GM18498 (cell line): ENCODE data around the gene MAGOH.
"Not testable (repeated sequence)": the region's sequence is repeated elsewhere in the genome, so short reads cannot be mapped to it uniquely, and the experiment has no call there.

ENCODE experiments used
- ATAC-seq: cut with Tn5 transposase; IDR thresholded peaks from one replicate; pipeline ENCODE4 v1.9.1; 2021; ENCODE audit warnings: mild to moderate bottlenecking, moderate library complexity; ENCODE audit not compliant: unreplicated experiment

Gene MAGOH

DNA sequence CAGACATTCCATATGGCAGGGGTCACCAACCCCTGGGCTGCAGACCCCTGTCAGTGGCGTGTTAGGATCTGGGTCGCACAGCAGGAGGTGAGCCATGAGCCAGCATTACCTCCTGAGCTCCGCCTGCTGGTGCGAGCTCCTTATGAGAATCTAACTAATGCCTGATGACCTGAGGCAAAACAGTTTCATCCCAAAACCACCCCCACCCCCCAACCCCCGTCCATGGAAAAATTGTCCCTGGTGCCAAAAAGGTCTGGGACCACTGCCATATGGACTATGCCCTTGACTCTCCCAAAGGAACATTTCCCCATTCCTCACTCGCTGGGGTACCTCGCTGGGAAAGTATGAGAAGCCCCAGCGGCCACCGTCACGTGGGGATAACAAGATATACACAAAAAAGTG is 48.1 kb downstream of the MAGOH start:
- no peak for ATAC-seq

DNA sequence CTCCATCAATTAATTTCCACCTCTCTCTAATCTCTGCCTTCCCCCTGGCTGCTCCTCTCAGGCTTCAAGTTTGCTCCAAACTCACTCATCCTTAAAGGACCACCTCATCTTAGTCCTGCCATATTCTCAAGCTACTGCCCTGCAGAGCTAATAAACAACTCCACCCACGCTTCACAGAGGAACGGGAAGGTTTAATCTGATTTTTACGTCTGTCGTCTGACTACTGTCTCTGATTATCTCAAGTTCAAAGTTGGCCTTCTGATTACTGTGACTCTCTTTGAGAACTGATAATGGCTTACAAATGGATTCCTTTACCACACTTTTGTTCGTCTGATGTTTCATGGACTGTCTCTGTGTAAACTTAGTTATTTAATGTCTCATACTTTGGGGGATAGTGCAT is 49.3 kb downstream of the MAGOH start:
- ATAC-seq, result no peak

GRCh38 chr1:53188099-53188498 is 50.2 kb downstream of the MAGOH start:
- ATAC-seq, result no peak

DNA sequence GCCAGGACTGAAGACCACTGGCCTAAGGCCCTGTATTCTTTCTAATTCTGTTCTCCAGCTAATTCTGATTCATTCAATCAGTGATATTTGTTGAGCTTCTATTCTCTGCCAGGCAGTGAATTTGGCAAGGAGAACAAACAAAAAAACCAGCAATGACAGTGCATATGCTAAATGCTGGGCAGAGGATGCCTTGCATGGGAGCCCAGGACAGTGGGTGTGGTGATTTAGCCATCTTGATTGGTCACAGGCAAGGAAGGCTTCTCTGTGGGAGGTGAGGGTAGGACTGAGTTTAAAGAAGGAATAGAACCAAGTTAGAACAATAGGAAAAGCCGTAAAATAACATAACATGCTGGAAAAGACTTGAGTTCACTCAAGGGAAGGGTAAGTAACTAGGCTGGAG is 50.9 kb downstream of the MAGOH start:
- ATAC-seq, result no peak

GRCh38 chr1:53186533-53186932 is 51.8 kb downstream of the MAGOH start:
- ATAC-seq, result no peak

DNA sequence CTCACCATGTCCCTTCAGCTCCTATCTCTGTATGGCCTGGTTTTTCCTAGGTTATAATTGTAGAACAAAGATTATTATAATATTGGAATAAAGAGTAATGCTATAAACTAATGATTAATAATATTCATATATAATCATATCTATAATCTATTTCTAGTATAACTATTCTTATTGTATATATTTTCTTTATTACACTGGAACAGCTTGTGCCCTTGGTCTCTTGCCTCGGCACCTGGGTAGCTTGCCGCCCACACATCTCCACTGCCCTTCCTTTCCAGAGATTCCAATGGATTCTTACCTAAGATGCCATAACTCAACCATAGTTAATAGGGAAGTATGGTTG is 52.4 kb downstream of the MAGOH start:
- ATAC-seq, result not testable (repeated sequence)

- ATAC-seq, result no peak
Observed at GRCh38 chr1:53183095-53183990, 55.0 kb downstream of the MAGOH start.

GRCh38 chr1:53182716-53183094 is 55.6 kb downstream of the MAGOH start:
- no peak for ATAC-seq

- no peak for ATAC-seq
Observed at GRCh38 chr1:53182111-53182593, 56.2 kb downstream of the MAGOH start.

DNA sequence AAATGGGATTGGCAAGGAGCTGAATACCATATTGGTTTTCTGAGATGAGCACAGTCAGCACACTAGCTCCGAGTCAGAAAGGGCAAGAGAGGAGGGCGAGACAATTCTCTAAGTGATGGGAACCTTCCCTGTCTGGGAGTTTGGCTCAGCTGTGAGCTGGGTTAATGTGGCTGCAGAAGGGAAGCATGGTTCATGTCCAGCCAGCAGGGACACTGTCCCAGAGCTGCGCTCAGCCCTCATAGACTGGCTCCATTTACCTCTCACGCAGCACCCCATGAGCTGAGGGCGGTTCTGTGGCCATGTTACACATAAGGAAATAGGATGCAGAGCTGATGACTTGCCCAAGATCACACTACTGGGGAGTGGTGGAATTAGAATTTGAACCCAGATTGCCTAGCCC is 57.4 kb downstream of the MAGOH start:
- ATAC-seq, result no peak

- no peak for ATAC-seq
Observed at GRCh38 chr1:53180226-53180625, 58.1 kb downstream of the MAGOH start.
